NT2/D1 (cell line): ENCODE data around the gene PRKAR2B.

Experiments
- DNase-seq: peaks from one replicate; pipeline ENCODE4 v3.0.0-alpha.2; 2011; ENCODE audit warnings: low read depth, low spot score
- H3K27me3 ChIP-seq: 2 replicates; pipeline ENCODE4 v1.6.0; 2011; ENCODE audit warnings: mild to moderate bottlenecking; ENCODE audit not compliant: insufficient read length, insufficient read depth
- H3K36me3 ChIP-seq: 2 replicates; pipeline ENCODE4 v1.6.1; 2011; ENCODE audit warnings: mild to moderate bottlenecking, low read length, mixed read lengths; ENCODE audit not compliant: insufficient read depth, insufficient read length
- H3K4me1 ChIP-seq: 2 replicates; pipeline ENCODE4 v1.5.1; 2011; ENCODE audit not compliant: insufficient read depth, insufficient read length
- H3K4me3 ChIP-seq: 2 replicates; pipeline ENCODE4 v1.5.1; 2011; ENCODE audit warnings: low read depth; ENCODE audit not compliant: insufficient read length
- H3K9ac ChIP-seq: 2 replicates; pipeline ENCODE4 v1.6.0; 2011; ENCODE audit warnings: low read depth; ENCODE audit not compliant: insufficient read length
- H3K9me3 ChIP-seq: 2 replicates; pipeline ENCODE4 v1.5.1; 2011; ENCODE audit warnings: mild to moderate bottlenecking, low read length; ENCODE audit not compliant: insufficient read depth
- SUZ12 ChIP-seq: IDR thresholded peaks from 2 replicates; pipeline ENCODE4 v1.6.1; 2011; ENCODE audit not compliant: insufficient read length, insufficient read depth; ENCODE audit errors: extremely low read depth
- YY1 ChIP-seq: IDR thresholded peaks from 2 replicates; pipeline ENCODE4 v1.6.1; 2011; ENCODE audit not compliant: insufficient read length, insufficient read depth
- ZNF274 ChIP-seq: IDR thresholded peaks from 2 replicates; pipeline ENCODE4 v1.6.1; 2011; ENCODE audit warnings: mild to moderate bottlenecking, low read depth, low read length

The PRKAR2B gene

GRCh38 chr7:107115114-107115513, 70.6 kb downstream of the PRKAR2B start:
- Histone ChIP-seq H3K9me3 (no peaks in the 10 kb centered on the region), H3K4me3 (no peak overlapping the region), H3K4me1 (no peaks in the 10 kb centered on the region), H3K9ac (no peak overlapping the region), H3K27me3 (no peaks in the 10 kb centered on the region), H3K36me3 (no peaks in the 10 kb centered on the region)
- no peak for DNase-seq
- no peak for TF ChIP-seq YY1
- TF ChIP-seq ZNF274, result no peak
- no peak for TF ChIP-seq SUZ12

GRCh38 chr7:107115762-107116540, 71.4 kb downstream of the PRKAR2B start:
- H3K9me3 ChIP-seq, result no peaks in the 10 kb centered on the region
- no peak overlapping the region for H3K9ac ChIP-seq
- TF ChIP-seq ZNF274 (no peak), SUZ12 (no peak), YY1 (no peak)
- H3K4me1 ChIP-seq, result no peaks in the 10 kb centered on the region
- H3K4me3 ChIP-seq, result no peak overlapping the region
- no peaks in the 10 kb centered on the region for H3K36me3 ChIP-seq
- H3K27me3 ChIP-seq, result no peaks in the 10 kb centered on the region
- DNase-seq, result no peak

- DNase-seq, result no peak
- Histone ChIP-seq H3K4me3 (no peak overlapping the region), H3K9ac (no peak overlapping the region), H3K27me3 (no peaks in the 10 kb centered on the region), H3K9me3 (no peaks in the 10 kb centered on the region), H3K4me1 (no peaks in the 10 kb centered on the region), H3K36me3 (no peaks in the 10 kb centered on the region)
- TF ChIP-seq SUZ12, result no peak
- TF ChIP-seq ZNF274, result no peak
- TF ChIP-seq YY1, result no peak
These were observed 73.8 kb downstream of the PRKAR2B start for GRCh38 chr7:107118109-107118900.

GRCh38 chr7:107119376-107120105, 75.0 kb downstream of the PRKAR2B start:
- Histone ChIP-seq H3K9ac (no peak overlapping the region), H3K27me3 (no peaks in the 10 kb centered on the region), H3K36me3 (no peaks in the 10 kb centered on the region), H3K4me1 (no peaks in the 10 kb centered on the region), H3K9me3 (no peaks in the 10 kb centered on the region), H3K4me3 (no peak overlapping the region)
- TF ChIP-seq ZNF274 (no peak), YY1 (no peak), SUZ12 (no peak)
- DNase-seq, result no peak

GRCh38 chr7:107122486-107122911, 78.0 kb downstream of the PRKAR2B start:
- Histone ChIP-seq H3K27me3 (no peaks in the 10 kb centered on the region), H3K9me3 (no peaks in the 10 kb centered on the region), H3K9ac (no peak overlapping the region), H3K4me1 (no peaks in the 10 kb centered on the region), H3K36me3 (no peaks in the 10 kb centered on the region), H3K4me3 (no peak overlapping the region)
- TF ChIP-seq ZNF274 (no peak), YY1 (no peak), SUZ12 (no peak)
- DNase-seq, result no peak

- Histone ChIP-seq H3K36me3 (no peaks in the 10 kb centered on the region), H3K9me3 (no peaks in the 10 kb centered on the region), H3K9ac (no peak overlapping the region)
These were observed 78.9 kb downstream of the PRKAR2B start for GRCh38 chr7:107123392-107123791.

GRCh38 chr7:107125475-107125874, 81.0 kb downstream of the PRKAR2B start:
- TF ChIP-seq YY1 (no peak), ZNF274 (no peak), SUZ12 (no peak)

More at GRCh38 chr7:107123392-107123791, 78.9 kb downstream of the PRKAR2B start:
- H3K27me3 ChIP-seq, result no peaks in the 10 kb centered on the region
- no peak for DNase-seq
- TF ChIP-seq YY1 (no peak), SUZ12 (no peak), ZNF274 (no peak)
- no peaks in the 10 kb centered on the region for H3K4me1 ChIP-seq
- H3K4me3 ChIP-seq, result no peak overlapping the region

More at GRCh38 chr7:107125475-107125874, 81.0 kb downstream of the PRKAR2B start:
- Histone ChIP-seq H3K9me3 (no peaks in the 10 kb centered on the region), H3K9ac (no peak overlapping the region), H3K4me3 (no peak overlapping the region), H3K36me3 (no peaks in the 10 kb centered on the region), H3K4me1 (no peaks in the 10 kb centered on the region), H3K27me3 (no peaks in the 10 kb centered on the region)
- DNase-seq, result no peak
